ENCODE measurements around the gene FOXN3. TPM values are rescaled to one million over a fixed set of nuclear protein-coding genes. Genes with fewer than 3 reads are reported as not detected.

Gene FOXN3
- total RNA-seq, 2 donors from 2014 or later = 61.2 to 84.1 TPM

- Mint-ChIP-seq H3K36me3 (ENCODE audit: low read depth) (peaks cover 3% of the 10 kb centered on the region), H3K4me3 (peak overlapping the region; percentile 24), H3K27ac (peak overlapping the region; percentile 68), H3K4me1 (peaks cover 68% of the 10 kb centered on the region), H3K9me3 (no peaks in the 10 kb centered on the region), H3K27me3 (ENCODE audit: insufficient read depth) (no peaks in the 10 kb centered on the region)
- Histone ChIP-seq H3K4me3 (ENCODE audit: low read length) (no peak overlapping the region), H3K36me3 (ENCODE audit: control insufficient read depth, insufficient read depth, low read length) (no peaks in the 10 kb centered on the region), H3K9me3 (ENCODE audit: control insufficient read depth, low read length) (no peaks in the 10 kb centered on the region), H3K27ac (ENCODE audit: low read depth, low read length) (peak overlapping the region; percentile 28), H3K4me1 (ENCODE audit: control insufficient read depth, insufficient read depth, low read length) (peaks cover 34% of the 10 kb centered on the region), H3K9ac (ENCODE audit: extremely low read depth, low read length, poor library complexity, severe bottlenecking) (peak overlapping the region; percentile 3), H3K27me3 (ENCODE audit: control insufficient read depth, insufficient read depth, low read length, poor library complexity, severe bottlenecking) (no peaks in the 10 kb centered on the region)
- DNase-seq = no peak
- TF ChIP-seq CTCF (conservative IDR thresholded peaks at IDR 0.05) = no peak
- WGBS, 2 experiments (ENCODE audit: insufficient coverage in 1 of 2, insufficient read length in 1 of 2) = 93 to 94% methylated on average over 7 to 9 of the region's 9 CpGs
Observed at GRCh38 chr14:89339158-89339557, 77.9 kb downstream of the FOXN3 start.

- peak; percentile 76 for TF ChIP-seq CTCF (conservative IDR thresholded peaks at IDR 0.05)
- DNase-seq = no peak
- Histone ChIP-seq H3K9me3 (ENCODE audit: control insufficient read depth, low read length) (no peaks in the 10 kb centered on the region), H3K4me1 (ENCODE audit: control insufficient read depth, insufficient read depth, low read length) (peaks cover 30% of the 10 kb centered on the region), H3K36me3 (ENCODE audit: control insufficient read depth, insufficient read depth, low read length) (no peaks in the 10 kb centered on the region), H3K27me3 (ENCODE audit: control insufficient read depth, insufficient read depth, low read length, poor library complexity, severe bottlenecking) (no peaks in the 10 kb centered on the region), H3K27ac (ENCODE audit: low read depth, low read length) (peak overlapping the region; percentile 85), H3K9ac (ENCODE audit: extremely low read depth, low read length, poor library complexity, severe bottlenecking) (no peak overlapping the region), H3K4me3 (ENCODE audit: low read length) (no peak overlapping the region)
- H3K27ac Mint-ChIP-seq = no peak overlapping the region
- WGBS, 2 experiments (ENCODE audit: insufficient coverage in 1 of 2, insufficient read length in 1 of 2) = 77 to 79% methylated on average over 3 of the region's 3 CpGs
- H3K9me3 Mint-ChIP-seq = no peaks in the 10 kb centered on the region
- H3K4me3 Mint-ChIP-seq = no peak overlapping the region
- peaks cover 50% of the 10 kb centered on the region for H3K4me1 Mint-ChIP-seq
- H3K27me3 Mint-ChIP-seq (ENCODE audit: insufficient read depth) = no peaks in the 10 kb centered on the region
- H3K36me3 Mint-ChIP-seq (ENCODE audit: low read depth) = peaks cover 8% of the 10 kb centered on the region
Observed at GRCh38 chr14:89336338-89336737, 80.7 kb downstream of the FOXN3 start.

DNA sequence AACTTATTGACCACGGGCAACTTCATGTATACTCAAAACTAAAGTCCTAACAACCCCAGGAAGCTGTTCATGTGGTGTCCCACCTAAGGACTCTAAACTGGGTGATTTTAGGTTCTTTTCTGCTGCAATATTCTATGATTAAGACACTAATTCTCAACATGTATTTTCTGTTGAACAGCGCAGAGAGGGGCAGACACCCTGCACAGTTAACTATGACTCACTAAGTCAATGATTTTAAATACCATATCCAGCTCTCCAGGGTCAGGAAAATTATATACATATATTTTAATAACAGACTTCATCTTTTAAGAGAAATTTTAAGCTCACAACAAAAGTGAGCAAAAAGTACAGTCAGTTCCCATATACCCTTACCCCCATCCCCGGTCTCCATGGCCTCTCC is 85.0 kb downstream of the FOXN3 start:
- no peak overlapping the region for H3K27ac ChIP-seq (ENCODE audit: low read depth, low read length)
- H3K27me3 ChIP-seq (ENCODE audit: control insufficient read depth, insufficient read depth, low read length, poor library complexity, severe bottlenecking) = no peaks in the 10 kb centered on the region
- H3K9me3 Mint-ChIP-seq = no peaks in the 10 kb centered on the region
- TF ChIP-seq CTCF (conservative IDR thresholded peaks at IDR 0.05) = no peak
- H3K27me3 Mint-ChIP-seq (ENCODE audit: insufficient read depth) = no peaks in the 10 kb centered on the region
- no peak overlapping the region for H3K9ac ChIP-seq (ENCODE audit: extremely low read depth, low read length, poor library complexity, severe bottlenecking)
- no peak for DNase-seq
- H3K36me3 ChIP-seq (ENCODE audit: control insufficient read depth, insufficient read depth, low read length) = no peaks in the 10 kb centered on the region
- peaks cover 31% of the 10 kb centered on the region for H3K4me1 Mint-ChIP-seq
- peaks cover 11% of the 10 kb centered on the region for H3K4me1 ChIP-seq (ENCODE audit: control insufficient read depth, insufficient read depth, low read length)
- no peak overlapping the region for H3K27ac Mint-ChIP-seq
- no peaks in the 10 kb centered on the region for H3K9me3 ChIP-seq (ENCODE audit: control insufficient read depth, low read length)
- WGBS, 2 experiments (ENCODE audit: insufficient coverage in 1 of 2, insufficient read length in 1 of 2) = 92 to 97% methylated on average over 2 to 3 of the region's 3 CpGs
- peaks cover 12% of the 10 kb centered on the region for H3K36me3 Mint-ChIP-seq (ENCODE audit: low read depth)
- no peak overlapping the region for H3K4me3 Mint-ChIP-seq
- no peak overlapping the region for H3K4me3 ChIP-seq (ENCODE audit: low read length)
